GM12865 (cell line): ENCODE data around the gene COL9A3.

ENCODE experiments used
- DNase-seq: peaks from one replicate; pipeline ENCODE4 v3.0.0; 2010; ENCODE audit warnings: low read depth
- H3K4me3 ChIP-seq: 2 replicates; pipeline ENCODE4 v1.5.1; 2011; ENCODE audit warnings: mild to moderate bottlenecking, low read depth, low read length, control low read depth
- TF ChIP-seq, protein P1 (sequence below): IDR thresholded peaks from 2 replicates; pipeline ENCODE4 v1.5.1; 2011; ENCODE audit warnings: low read length, control low read depth, low read depth, inconsistent platforms; ENCODE audit not compliant: insufficient read depth; ENCODE audit errors: missing control alignments

COL9A3 gene

GRCh38 chr20:62771396-62772102, 45.3 kb upstream of the COL9A3 start:
- TF ChIP-seq, protein P1, sequence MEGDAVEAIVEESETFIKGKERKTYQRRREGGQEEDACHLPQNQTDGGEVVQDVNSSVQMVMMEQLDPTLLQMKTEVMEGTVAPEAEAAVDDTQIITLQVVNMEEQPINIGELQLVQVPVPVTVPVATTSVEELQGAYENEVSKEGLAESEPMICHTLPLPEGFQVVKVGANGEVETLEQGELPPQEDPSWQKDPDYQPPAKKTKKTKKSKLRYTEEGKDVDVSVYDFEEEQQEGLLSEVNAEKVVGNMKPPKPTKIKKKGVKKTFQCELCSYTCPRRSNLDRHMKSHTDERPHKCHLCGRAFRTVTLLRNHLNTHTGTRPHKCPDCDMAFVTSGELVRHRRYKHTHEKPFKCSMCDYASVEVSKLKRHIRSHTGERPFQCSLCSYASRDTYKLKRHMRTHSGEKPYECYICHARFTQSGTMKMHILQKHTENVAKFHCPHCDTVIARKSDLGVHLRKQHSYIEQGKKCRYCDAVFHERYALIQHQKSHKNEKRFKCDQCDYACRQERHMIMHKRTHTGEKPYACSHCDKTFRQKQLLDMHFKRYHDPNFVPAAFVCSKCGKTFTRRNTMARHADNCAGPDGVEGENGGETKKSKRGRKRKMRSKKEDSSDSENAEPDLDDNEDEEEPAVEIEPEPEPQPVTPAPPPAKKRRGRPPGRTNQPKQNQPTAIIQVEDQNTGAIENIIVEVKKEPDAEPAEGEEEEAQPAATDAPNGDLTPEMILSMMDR, result no peak
- no peak overlapping the region for H3K4me3 ChIP-seq
- DNase-seq, result no peak

- DNase-seq, result no peak
- H3K4me3 ChIP-seq, result no peak overlapping the region
- TF ChIP-seq, protein P1, result no peak
Observed at GRCh38 chr20:62772103-62772611, 44.7 kb upstream of the COL9A3 start.

DNA sequence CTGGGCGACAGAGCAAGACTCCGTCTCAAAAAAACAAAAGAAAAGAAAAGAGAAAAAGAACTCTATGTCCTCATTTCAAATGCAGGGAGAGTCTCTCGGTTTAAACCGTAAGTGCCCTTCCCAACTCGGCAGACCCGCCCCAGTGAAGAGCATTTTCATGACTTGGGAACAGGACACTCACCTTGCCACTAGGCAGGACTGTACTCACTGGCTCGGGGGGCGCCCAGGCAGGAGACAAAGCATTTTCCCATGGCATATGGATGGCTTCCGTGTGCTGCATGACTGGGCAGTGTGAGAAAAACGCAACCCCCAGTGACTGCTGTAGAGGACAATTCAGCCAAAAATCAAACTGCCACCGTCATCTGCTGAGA, 44.2 kb upstream of the COL9A3 start:
- TF ChIP-seq, protein P1, result no peak
- DNase-seq, result no peak
- H3K4me3 ChIP-seq, result no peak overlapping the region

DNA sequence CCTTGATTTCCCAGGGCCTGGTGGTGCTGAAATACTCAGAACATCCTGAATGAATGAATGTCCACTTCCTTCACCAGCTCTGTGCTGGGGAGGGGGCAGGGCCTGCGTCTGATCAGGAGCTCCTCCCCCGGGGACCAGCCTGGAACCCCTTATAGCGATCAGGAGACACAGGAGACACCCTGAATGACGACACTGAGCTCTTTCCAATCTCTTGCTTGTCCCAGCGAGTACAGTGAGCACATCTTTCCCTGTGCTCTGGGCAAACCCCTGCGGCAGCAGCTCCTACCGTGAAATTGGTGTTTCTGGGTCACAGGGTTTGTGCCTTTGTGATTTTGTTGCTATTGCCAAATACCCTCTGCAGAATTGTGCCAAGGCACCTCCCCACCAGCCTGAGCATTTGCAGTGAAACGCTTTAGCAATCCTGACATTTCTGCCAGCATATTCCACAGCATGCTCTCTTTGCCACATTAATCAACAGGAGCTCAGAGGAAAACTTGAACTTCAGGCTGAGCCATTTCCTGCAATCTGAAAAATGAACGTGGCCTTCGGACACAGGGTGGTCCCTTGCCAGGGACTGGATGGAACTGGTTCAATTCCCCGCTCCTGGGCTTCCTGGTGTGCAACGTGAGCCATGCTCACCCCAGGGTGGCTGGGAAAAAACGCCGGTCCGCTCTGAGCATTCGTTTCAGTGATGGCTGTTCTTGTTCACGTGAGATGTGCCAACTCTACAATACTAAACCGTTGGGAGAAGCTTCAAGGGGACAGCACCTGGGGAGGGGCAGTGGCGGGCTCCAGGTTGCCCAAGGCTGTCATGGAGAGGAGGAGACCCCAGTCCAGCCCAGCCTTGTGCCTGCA, 43.6 kb upstream of the COL9A3 start:
- H3K4me3 ChIP-seq, result no peak overlapping the region
- no peak for DNase-seq
- TF ChIP-seq, protein P1, result no peak

DNA sequence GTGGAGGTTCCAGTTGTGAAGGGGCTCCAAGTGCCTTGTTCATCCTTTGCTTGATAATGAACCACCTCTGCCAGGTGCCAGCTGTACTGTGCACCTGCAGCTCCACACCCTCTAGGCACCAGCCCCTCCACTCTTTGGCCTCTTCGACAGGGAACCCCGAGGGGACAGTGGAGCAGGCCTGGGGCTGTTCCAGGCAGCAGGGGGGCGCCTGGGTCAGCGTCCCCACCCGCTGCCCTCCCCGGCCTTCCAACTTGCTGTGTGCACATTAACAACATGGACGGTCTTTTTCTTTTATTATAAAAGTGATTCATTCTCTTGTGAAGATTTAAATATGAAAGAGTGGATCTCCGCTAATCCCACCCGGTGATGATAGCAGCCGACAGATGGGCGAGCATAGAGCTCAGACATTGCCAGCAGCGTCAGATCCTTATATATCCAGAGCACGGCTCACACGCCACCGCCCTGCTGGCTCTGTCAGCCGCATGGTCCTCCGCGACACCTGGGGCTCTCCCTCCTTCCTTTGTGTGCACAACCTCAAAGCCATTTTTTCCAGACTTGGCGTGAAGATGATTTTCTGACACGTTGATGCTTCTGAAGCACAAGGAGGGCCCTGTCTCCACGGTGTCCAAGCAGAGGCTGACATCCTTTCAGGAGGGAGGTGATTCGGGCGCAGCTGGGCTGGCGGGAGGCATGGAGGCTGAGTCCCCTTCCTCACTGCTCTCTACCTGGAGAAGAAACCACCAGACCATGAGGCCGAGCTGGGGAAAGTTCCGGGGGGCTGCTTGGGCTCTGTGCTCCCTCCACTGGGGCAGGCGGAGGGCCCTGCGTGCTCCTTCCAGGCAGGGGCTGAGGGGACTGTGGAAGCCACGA, 42.8 kb upstream of the COL9A3 start:
- TF ChIP-seq, protein P1, result no peak
- no peak overlapping the region for H3K4me3 ChIP-seq
- DNase-seq, result no peak

- TF ChIP-seq, protein P1, result no peak
- DNase-seq, result no peak
- no peak overlapping the region for H3K4me3 ChIP-seq
Observed at GRCh38 chr20:62774762-62775161, 42.1 kb upstream of the COL9A3 start.
